Fibroblast of villous mesenchyme (primary cell): ENCODE data around the gene RRN3. TPM values are rescaled to one million over a fixed set of nuclear protein-coding genes. Genes with fewer than 3 reads are reported as not detected.
"Not testable (repeated sequence)": the region's sequence is repeated elsewhere in the genome, so short reads cannot be mapped to it uniquely, and the experiment has no call there.

ENCODE experiments used
- DNase-seq: peaks from one replicate; pipeline ENCODE4 v3.0.0-alpha.2; 2010; ENCODE audit warnings: low read depth
- H3K4me3 ChIP-seq: 2 replicates; pipeline ENCODE4 v1.5.1; 2011; ENCODE audit warnings: low read depth, mild to moderate bottlenecking, low read length
- total RNA-seq: library from RNA; depleted of rRNA; stranded (reverse); fragments of >200 nt; gene quantifications from 2 replicates; pipeline ENCODE4 v1.2.3, GENCODE V29; 2012
- TF ChIP-seq, protein P1 (sequence below): IDR thresholded peaks from 2 replicates; pipeline ENCODE4 v1.5.1; 2012; ENCODE audit warnings: low read depth, mild to moderate bottlenecking, low read length; ENCODE audit not compliant: insufficient read depth

RRN3 gene
- total RNA-seq, 1 donor, result 43.2 TPM

DNA sequence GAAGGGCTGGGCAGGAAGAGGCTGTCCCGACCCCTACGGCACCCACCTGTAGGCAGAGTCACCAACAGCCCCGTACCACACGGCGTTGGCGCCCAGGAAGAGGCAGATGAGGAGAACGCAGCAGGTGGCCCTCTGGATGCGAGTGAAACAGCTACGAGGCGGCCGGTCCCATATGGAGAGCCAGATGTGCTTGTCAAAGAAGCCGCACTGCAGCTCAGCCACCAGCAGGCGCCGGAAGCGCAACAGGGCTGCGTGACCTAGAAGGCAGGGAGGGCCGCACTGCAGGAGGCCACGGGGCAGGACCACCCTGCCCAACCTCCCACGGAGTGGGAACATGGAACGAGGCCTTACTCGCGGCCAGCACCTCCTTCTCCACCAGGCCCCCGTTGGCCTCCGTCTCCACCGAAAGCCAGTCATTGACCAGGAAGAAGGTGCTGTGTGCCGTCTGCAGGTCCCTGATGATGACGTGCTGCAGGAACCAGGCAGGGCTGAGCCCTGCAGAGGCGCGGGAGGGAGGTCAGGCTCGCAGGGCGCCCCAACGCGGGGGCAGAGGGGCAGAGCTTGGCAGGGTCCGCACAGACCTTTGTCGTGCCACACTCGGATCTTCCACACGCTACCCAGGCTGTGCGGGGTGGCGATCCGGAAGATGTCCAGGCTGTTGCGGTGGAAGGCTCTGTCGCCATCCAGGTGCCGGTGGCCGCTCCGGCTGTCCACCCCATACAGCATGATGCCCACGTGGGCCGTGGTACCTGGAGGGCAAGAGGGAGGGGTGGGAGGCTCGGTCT, 33.8 kb upstream of the RRN3 start:
- H3K4me3 ChIP-seq, DNase-seq: not testable (repeated sequence)

DNA sequence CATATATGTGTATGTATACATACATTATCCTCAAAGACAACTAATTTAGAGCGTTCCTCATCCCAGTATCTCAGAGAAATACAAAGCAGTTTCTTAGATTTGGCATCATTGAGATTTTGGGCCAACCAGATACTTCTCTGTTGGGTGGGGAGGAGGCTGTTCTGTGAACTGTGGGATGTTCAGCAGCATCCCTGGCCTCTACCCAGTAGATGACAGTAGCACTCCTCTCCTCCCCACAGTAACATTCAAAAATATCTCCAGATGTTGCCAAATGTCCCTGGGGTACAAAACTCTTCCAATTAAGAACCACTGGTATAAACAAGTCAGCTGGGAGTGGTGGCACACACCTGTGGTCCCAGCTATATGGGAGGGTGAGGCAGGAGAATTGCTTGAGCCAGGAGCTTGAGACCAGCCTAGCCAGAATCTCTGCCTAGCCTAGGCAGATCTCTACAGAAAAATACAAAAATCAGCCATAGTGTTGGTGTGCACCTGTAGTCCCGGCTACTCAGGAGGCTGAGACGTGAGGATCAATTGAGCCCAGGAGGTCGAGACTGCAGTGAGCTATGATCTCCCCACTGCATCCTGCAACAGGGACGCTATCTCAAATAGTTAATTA, 6.4 kb upstream of the RRN3 start:
- DNase-seq, H3K4me3 ChIP-seq: not testable (repeated sequence)

DNA sequence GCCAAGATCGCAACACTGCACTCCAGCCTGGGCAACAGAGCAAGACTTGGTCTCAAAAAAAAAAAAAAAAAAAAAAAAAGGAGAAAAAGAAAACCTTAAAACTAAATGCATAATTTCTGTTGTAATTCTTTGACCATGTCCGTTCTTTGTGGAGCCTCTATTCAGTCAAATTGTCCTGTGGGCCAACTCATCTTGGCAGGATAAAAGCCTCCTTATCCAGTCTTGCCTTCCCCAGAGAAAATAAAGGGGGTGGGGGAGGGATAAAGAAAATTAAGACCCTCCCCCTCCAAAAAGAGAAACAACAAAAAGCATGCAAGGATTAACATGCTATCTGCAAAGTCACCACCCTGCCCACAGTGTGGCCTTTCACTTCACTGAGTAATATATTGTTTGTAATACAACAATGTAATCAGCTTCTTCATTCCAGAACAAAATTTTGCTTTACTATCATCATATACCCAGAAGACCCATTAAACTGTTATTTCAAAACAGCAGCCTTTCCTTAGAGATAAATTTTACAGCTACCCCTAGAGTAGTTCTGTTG, 5.4 kb upstream of the RRN3 start:
- H3K4me3 ChIP-seq, DNase-seq: not testable (repeated sequence)

DNA sequence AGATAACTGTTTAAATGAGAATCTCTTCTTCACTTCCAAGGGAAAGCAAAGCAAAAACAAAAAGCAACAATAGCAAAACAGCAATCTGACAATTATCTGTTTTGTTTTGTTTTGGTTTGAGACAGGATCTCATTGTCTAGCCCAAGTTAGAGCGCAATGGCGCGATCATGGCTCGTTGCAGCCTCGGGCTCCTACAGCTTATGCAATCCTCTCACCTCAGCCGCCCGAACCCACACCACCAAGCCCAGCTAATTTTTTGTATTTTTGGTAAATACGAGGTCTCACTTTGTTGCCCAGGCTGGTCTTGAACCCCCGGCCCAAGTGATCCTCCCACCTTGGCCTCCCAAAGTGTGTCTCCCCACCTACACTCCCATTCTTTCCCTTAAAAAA, 2.5 kb upstream of the RRN3 start:
- DNase-seq, H3K4me3 ChIP-seq: not testable (repeated sequence)

DNA sequence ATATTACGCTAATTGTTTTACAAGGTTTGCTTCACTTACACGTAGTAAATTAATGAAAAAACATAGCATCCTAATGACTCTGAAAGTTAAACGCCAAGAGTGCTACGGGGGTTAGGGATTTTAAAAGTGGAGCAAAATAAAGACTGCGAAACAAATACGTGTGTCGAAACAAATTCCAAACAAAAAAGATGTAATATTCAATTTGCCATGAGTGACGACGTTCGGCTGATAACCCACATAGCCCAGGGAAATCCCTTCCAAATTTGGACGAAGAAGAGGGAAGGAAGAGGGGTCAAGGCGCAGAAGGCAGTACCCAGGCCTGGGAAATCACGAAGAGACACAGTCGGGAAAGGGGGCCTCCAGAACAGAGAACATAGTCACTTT, 509 bp downstream of the RRN3 start:
- not testable (repeated sequence) for DNase-seq
- H3K4me3 ChIP-seq, result peak overlapping the region; percentile 74

DNA sequence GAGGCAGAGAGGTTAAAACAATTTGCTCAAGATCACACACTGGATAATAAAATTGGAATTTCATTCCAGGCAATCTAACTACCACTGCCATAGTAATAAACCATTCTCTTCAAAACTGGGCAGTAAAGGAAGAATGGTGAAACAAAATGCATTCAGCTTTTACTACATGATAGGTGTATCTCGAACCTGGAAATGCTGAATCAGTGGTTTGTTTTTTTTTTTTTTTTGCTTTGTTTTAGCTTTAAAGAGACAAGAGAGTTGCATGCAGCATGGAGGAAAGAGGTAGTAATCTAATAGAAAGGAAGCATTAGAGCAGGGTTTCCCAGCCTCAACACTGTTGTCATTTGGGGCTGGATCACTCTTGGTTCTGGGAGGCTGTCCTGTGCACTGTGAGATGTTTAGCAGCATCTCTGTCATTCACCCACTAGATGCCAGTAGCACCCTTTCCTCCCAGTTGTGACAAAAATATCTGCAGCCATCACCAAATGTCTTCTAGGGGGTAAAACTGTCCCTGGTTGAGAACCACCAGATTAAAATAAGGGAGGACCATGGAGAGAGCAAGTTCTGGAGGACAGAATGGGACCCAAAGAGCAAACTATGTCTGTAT, 3.3 kb downstream of the RRN3 start:
- not testable (repeated sequence) for DNase-seq, H3K4me3 ChIP-seq

DNA sequence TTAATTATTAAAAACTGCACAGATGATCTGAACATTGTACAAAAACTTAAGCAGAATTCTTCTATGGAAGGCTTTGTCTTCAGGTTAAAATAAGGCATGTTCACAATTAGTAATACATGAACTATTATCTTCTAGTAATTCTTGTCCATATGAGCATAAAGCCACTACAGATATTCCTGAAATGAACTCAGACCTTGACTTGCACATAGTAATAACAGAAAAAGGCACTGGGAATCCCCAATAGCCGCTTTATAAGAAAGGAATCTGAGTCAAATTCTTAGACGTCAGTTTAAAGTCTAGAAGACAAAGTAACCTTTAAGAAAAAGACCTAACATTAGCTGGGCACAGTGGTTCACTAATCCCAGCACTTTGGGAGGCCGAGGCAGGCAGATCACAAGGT, 11.3 kb downstream of the RRN3 start:
- H3K4me3 ChIP-seq, DNase-seq: not testable (repeated sequence)

DNA sequence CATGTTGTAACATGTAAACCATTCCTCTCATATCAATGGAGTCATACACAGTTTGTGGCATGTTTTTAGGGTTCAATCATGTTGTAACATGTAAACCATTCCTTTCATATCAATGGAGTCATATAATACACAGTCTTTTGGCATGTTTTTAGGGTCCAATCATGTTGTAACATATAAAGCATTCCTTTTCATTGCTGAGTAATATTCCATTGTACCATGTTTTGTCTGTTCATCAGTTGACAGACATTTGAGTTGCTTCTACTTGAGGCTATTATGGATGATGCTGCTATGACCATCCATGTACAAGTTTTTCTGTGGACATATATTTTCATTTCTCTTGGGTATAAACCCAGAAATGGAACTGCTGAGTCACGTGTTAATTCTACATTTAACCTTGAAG, 13.2 kb downstream of the RRN3 start:
- H3K4me3 ChIP-seq, DNase-seq: not testable (repeated sequence)

DNA sequence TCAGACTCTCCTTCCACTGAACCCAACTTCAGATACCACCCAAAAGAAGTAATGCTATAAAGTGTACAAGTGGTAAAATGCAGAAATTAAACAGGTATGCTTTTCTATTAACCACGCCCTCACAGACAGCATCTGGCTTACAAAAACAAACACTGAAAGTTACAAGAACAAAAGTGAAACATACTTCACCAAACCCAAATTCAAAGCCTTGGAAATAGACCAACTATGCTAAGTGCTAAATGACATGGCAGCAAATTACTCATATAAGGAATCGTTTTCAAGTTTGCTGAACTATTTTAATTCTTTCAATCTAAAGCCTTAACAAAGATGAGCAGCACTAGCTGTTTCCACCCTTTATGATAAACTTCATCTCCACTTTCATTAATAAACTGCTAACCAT, 17.9 kb downstream of the RRN3 start:
- H3K4me3 ChIP-seq, DNase-seq: not testable (repeated sequence)

DNA sequence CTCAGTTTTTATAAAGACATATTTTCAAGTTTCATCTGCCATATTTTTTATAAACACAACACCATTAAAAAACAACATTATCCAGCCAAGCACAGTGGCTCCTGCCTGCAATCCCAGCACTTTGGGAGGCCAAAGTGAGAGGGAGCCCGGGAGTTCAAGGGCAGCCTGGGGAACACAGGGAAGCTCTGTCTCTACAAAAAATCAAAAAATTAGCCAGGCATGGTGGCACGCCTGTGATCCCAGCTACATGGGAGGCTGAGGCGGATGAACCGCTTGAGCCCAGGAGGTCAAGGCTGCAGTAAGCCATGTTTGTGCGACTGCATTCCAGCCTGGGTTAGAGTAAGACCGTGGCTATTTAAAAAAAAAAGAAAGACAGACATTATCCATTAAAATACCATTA, 21.0 kb downstream of the RRN3 start:
- H3K4me3 ChIP-seq, result no peak overlapping the region
- no peak for DNase-seq
- TF ChIP-seq, protein P1, sequence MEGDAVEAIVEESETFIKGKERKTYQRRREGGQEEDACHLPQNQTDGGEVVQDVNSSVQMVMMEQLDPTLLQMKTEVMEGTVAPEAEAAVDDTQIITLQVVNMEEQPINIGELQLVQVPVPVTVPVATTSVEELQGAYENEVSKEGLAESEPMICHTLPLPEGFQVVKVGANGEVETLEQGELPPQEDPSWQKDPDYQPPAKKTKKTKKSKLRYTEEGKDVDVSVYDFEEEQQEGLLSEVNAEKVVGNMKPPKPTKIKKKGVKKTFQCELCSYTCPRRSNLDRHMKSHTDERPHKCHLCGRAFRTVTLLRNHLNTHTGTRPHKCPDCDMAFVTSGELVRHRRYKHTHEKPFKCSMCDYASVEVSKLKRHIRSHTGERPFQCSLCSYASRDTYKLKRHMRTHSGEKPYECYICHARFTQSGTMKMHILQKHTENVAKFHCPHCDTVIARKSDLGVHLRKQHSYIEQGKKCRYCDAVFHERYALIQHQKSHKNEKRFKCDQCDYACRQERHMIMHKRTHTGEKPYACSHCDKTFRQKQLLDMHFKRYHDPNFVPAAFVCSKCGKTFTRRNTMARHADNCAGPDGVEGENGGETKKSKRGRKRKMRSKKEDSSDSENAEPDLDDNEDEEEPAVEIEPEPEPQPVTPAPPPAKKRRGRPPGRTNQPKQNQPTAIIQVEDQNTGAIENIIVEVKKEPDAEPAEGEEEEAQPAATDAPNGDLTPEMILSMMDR, result no peak

DNA sequence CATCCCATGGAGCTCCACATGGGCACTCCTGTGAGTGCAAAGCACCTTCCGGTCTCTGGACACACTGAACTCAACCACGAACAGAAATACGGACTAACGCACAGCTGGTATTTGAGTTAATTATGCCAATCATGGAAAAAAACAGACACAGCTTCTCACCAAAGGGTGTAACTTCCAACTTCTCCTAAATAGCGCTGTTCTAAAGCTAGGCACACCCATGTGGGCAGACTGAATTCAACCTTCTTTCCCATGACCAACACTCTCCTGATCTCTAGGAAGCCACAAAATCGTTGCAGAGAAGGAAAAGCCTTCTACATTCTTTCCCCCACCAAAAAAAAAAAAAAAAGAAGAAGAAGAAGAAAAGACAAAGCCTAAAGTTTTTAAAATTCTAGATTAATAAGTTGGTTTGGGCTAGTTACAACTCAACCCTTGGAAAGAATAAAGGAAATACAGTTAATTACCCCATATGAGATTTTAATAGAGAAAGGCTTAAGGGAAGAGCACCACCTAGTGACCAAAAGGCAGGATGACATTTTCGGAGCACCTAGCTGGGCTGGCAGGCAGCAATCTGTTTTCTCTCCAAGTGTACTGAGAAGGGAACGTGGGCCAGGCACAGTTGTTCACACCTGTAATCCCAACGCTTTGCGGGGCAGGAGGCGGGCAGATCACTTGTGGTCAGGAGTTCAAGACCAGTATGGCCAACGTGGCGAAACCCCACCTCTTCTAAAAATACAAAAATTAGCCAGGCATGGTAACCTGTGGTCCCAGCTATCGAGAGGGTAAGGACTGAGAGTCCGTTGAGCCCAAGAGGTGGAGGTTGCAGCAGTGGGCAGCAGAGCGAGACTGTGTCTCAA, 21.9 kb downstream of the RRN3 start:
- not testable (repeated sequence) for H3K4me3 ChIP-seq, DNase-seq
- TF ChIP-seq, protein P1, result peak; percentile 33

DNA sequence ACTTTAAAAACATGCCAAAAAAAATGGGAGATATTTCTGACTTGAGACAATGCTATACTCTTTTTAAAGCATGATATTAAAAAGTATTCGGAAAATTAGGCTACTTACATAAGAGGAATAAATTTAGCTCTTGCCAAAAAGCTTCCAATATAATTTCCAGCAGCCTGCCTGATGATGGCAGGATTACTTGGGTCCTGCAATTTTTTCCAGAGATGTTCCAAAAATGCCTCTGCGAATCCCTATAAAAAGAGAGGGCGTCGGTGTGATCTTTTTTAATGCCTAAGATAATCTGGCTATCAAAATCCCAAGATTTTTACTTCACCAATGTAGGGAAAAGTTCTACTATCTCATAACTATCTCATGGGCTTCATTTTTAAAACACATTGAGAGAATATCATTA, 23.1 kb downstream of the RRN3 start:
- not testable (repeated sequence) for DNase-seq

DNA sequence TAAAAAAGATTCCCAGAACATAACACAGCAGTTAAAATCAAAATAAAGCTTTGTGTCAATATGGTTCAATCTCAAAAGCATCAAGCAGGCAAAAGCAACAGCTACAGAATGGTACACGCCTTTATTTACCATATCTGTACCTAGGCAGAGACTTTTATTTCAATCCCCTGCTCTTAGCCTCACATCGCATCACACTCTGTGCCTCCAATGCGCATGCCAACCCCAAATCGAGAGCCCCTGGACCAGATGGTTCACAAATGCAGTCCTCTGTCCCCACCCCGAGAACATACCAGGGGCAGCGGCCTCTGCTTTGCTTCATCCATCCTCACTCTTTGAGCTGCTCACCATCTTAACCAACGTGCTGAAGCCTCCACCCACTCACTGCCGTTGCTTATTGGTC, 27.4 kb downstream of the RRN3 start:
- not testable (repeated sequence) for H3K4me3 ChIP-seq, DNase-seq

More for the DNA sequence above, 23.1 kb downstream of the RRN3 start:
- not testable (repeated sequence) for H3K4me3 ChIP-seq

DNA sequence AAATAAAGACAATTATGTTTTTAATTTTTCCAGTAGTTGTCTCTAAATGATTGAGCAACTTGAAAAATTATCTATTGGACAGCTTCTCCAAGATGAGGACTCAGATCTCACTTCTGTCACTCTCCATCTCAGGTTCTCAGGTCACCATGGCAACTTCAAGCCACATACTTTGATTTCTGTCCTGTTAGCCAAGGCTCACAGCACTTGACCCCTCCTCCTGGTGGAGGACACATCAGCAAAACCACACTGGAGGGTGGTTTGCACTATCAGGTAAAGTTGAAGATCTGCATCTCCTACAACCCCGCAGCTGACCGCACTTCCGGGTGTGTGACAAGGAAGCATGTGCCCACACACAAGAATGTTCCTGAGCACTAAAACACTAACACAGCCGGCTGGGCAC, 28.1 kb downstream of the RRN3 start:
- H3K4me3 ChIP-seq, DNase-seq: not testable (repeated sequence)

DNA sequence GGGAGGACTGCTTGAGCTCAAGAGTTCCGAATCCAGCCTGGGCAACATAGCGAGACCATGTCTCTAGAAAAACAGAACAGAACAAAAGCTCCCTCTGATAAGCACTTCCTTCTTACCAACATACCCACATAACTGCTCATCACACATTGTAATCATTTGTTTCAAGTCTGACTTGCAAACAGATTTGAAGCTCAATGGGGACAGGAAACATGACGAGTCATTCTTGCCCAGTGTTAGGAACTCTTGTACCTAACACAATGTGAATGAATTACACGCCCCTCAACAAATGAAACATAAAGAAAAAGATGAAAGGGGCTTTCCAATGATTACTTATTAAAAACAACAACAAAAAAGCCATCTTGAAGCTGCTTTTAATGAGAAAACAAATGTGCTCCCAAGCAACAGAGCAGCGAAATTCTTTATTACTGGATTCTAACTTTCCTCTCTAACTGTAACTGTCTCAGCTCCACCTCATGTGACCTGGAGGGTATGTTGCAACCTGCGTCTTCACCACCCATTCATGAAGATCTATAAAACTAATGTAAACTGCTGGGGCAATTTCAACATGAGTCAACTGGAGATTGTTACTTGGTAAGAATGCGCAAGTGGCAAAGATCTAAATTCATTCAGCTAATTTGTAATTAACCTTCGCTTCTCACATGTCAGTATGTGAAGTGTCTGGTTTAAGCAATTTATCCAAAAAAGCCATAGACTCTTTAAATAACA, 31.8 kb downstream of the RRN3 start:
- peak; percentile 71 for DNase-seq
- H3K4me3 ChIP-seq, result not testable (repeated sequence)
